IMR-90 (cell line): Measurements from ENCODE around the gene ACOT7. TPM values are rescaled to one million over a fixed set of nuclear protein-coding genes. Genes with fewer than 3 reads are reported as not detected.

Source experiments
- ATAC-seq: fragments of 200-7000 bp; cut with Tn5 transposase; 2 replicates; pipeline ENCODE4 v1.9.1; 2020; ENCODE audit warnings: low read depth, mild to moderate bottlenecking, moderate library complexity
- BruUV-seq: library from RNA; stranded (reverse); fragments of 400-500 nt; replicated peaks from 2 replicates; lab custom pipeline; 2021; lab: Mats Ljungman, UMichigan
- CTCF ChIA-PET: fragments of 300-600 bp; formaldehyde crosslinking; extraction: SDS; loops from one replicate; lab custom pipeline; 2021; ENCODE audit warnings: antibody characterized with exemption; lab: Yijun Ruan, JAX
- POLR2A ChIA-PET: fragments of 300-600 bp; sonication (Branson Sonifier 250); formaldehyde crosslinking; loops from one replicate; lab custom pipeline; 2022; ENCODE audit warnings: antibody characterized with exemption; ENCODE audit not compliant: unreplicated experiment; lab: Charles Lee
- DNase-seq: peaks from one replicate; pipeline ENCODE4 v3.0.0; 2013
- H2AFZ ChIP-seq: replicated peaks from 2 replicates; pipeline ENCODE3; 2013; ENCODE audit warnings: low read length, mild to moderate bottlenecking; ENCODE audit not compliant: poor library complexity
- H2AK5ac ChIP-seq: 2 replicates; pipeline ENCODE4 v1.6.1; 2013; ENCODE audit warnings: low read depth, low read length, inconsistent platforms
- H2AK9ac ChIP-seq: replicated peaks from 2 replicates; pipeline ENCODE3; 2013; ENCODE audit warnings: mild to moderate bottlenecking, low read depth, low read length, moderate library complexity; ENCODE audit not compliant: poor library complexity
- H2BK120ac ChIP-seq: 2 replicates; pipeline ENCODE4 v1.6.1; 2013; ENCODE audit warnings: low read depth, low read length, inconsistent platforms
- H2BK15ac ChIP-seq: 3 replicates; pipeline ENCODE4 v1.6.1; 2013; ENCODE audit warnings: low read depth, low read length, inconsistent platforms
- H2BK20ac ChIP-seq: 2 replicates; pipeline ENCODE4 v1.6.1; 2013; ENCODE audit warnings: low read depth, mild to moderate bottlenecking, inconsistent platforms, low read length, moderate library complexity
- H2BK5ac ChIP-seq: 2 replicates; pipeline ENCODE4 v1.6.1; 2013; ENCODE audit warnings: mild to moderate bottlenecking, low read depth, low read length, inconsistent platforms; ENCODE audit not compliant: poor library complexity, severe bottlenecking
- H3K14ac ChIP-seq: replicated peaks from 2 replicates; pipeline ENCODE4 v1.6.1; 2013; ENCODE audit warnings: low read depth, low read length, inconsistent platforms
- H3K18ac ChIP-seq: 2 replicates; pipeline ENCODE4 v1.6.1; 2013; ENCODE audit warnings: low read depth, low read length, control low read depth
- H3K23ac ChIP-seq: 2 replicates; pipeline ENCODE4 v1.6.1; 2013; ENCODE audit warnings: low read depth, low read length, inconsistent platforms
- H3K27ac ChIP-seq: 2 replicates; pipeline ENCODE4 v1.5.1; 2013; ENCODE audit warnings: mild to moderate bottlenecking, control low read depth, low read length; ENCODE audit not compliant: insufficient read depth
- H3K27me3 ChIP-seq: 2 replicates; pipeline ENCODE4 v1.6.1; 2013; ENCODE audit warnings: low read length; ENCODE audit not compliant: control insufficient read depth, insufficient read depth
- H3K36me3 ChIP-seq: 2 replicates; pipeline ENCODE4 v1.6.1; 2013; ENCODE audit warnings: low read length, mixed read lengths; ENCODE audit not compliant: control insufficient read depth, insufficient read depth
- H3K4ac ChIP-seq: 2 replicates; pipeline ENCODE4 v1.6.1; 2013; ENCODE audit warnings: low read depth, low read length, inconsistent platforms
- H3K4me1 ChIP-seq: 2 replicates; pipeline ENCODE4 v1.6.1; 2013; ENCODE audit warnings: low read length, mixed read lengths; ENCODE audit not compliant: control insufficient read depth, insufficient read depth
- H3K4me2 ChIP-seq: 2 replicates; pipeline ENCODE4 v1.6.1; 2013; ENCODE audit warnings: low read depth, mild to moderate bottlenecking, control low read depth, low read length, moderate library complexity
- H3K4me3 ChIP-seq: 2 replicates; pipeline ENCODE4 v1.5.1; 2013; ENCODE audit warnings: low read depth, mild to moderate bottlenecking, control low read depth, low read length, moderate library complexity; ENCODE audit not compliant: insufficient read depth
- H3K56ac ChIP-seq: 2 replicates; pipeline ENCODE4 v1.6.1; 2013; ENCODE audit warnings: low read length, inconsistent platforms; ENCODE audit not compliant: insufficient read depth; ENCODE audit errors: extremely low read depth
- H3K79me1 ChIP-seq, 2 experiments: 2 replicates each; pipeline ENCODE4 v1.6.1; 2013; ENCODE audit warnings: low read length in 2 of 2, inconsistent platforms in 1 of 2, low read depth in 1 of 2
- H3K9ac ChIP-seq: 2 replicates; pipeline ENCODE4 v1.6.1; 2013; ENCODE audit warnings: low read depth, low read length, control low read depth
- H3K9me1 ChIP-seq: 2 replicates; pipeline ENCODE4 v1.6.1; 2013; ENCODE audit warnings: low read length, inconsistent platforms; ENCODE audit not compliant: insufficient read depth
- H3K9me3 ChIP-seq: 2 replicates; pipeline ENCODE4 v1.6.1; 2013; ENCODE audit warnings: low read length; ENCODE audit not compliant: control insufficient read depth, insufficient read depth
- H4K20me1 ChIP-seq: 2 replicates; pipeline ENCODE4 v1.6.1; 2013; ENCODE audit warnings: low read length, inconsistent platforms; ENCODE audit not compliant: insufficient read depth
- H4K5ac ChIP-seq: 2 replicates; pipeline ENCODE4 v1.6.1; 2013; ENCODE audit warnings: mild to moderate bottlenecking, low read depth, low read length, control low read depth
- H4K8ac ChIP-seq, 2 experiments: 2 replicates each; pipeline ENCODE4 v1.6.1; 2013; ENCODE audit warnings: low read depth in 2 of 2, low read length in 2 of 2, control low read depth in 1 of 2, inconsistent platforms in 1 of 2
- H4K91ac ChIP-seq: 2 replicates; pipeline ENCODE4 v1.6.1; 2013; ENCODE audit warnings: low read depth, low read length, inconsistent platforms; ENCODE audit not compliant: insufficient read depth
- BHLHE40 ChIP-seq: fragments of 150-350 bp; IDR thresholded peaks from 2 replicates; pipeline ENCODE4 v1.6.1; 2016; ENCODE audit warnings: mild to moderate bottlenecking, low read depth, low read length
- CEBPB ChIP-seq: IDR thresholded peaks from 2 replicates; pipeline ENCODE4 v1.6.1; 2012; ENCODE audit warnings: low read depth, low read length, improper control_type of control experiment
- CHD1 ChIP-seq: IDR thresholded peaks from 2 replicates; pipeline ENCODE4 v1.6.1; 2012; ENCODE audit warnings: low read depth, low read length, improper control_type of control experiment
- FOS ChIP-seq: fragments of 150-350 bp; IDR thresholded peaks from 2 replicates; pipeline ENCODE4 v1.6.1; 2016; ENCODE audit warnings: low read depth, low read length
- MAFK ChIP-seq: IDR thresholded peaks from 2 replicates; pipeline ENCODE4 v1.6.1; 2012; ENCODE audit warnings: low read depth, low read length, improper control_type of control experiment
- MAZ ChIP-seq: IDR thresholded peaks from 2 replicates; pipeline ENCODE4 v1.6.1; 2012; ENCODE audit warnings: low read depth, mild to moderate bottlenecking, low read length, improper control_type of control experiment, moderate library complexity, borderline replicate concordance
- MXI1 ChIP-seq: IDR thresholded peaks from 2 replicates; pipeline ENCODE4 v1.6.1; 2012; ENCODE audit warnings: low read depth, mild to moderate bottlenecking, low read length, moderate library complexity, borderline replicate concordance
- NFE2L2 ChIP-seq: fragments of 150-350 bp; IDR thresholded peaks from 2 replicates; pipeline ENCODE4 v1.6.1; 2016; ENCODE audit warnings: low read depth, mild to moderate bottlenecking, low read length
- POLR2A ChIP-seq: IDR thresholded peaks from 2 replicates; pipeline ENCODE4 v1.6.1; 2012; ENCODE audit warnings: mild to moderate bottlenecking, low read depth, low read length
- RAD21 ChIP-seq: IDR thresholded peaks from 2 replicates; pipeline ENCODE4 v1.6.1; 2012; ENCODE audit warnings: low read length, improper control_type of control experiment
- RCOR1 ChIP-seq: IDR thresholded peaks from 2 replicates; pipeline ENCODE4 v1.6.1; 2012; ENCODE audit warnings: mild to moderate bottlenecking, low read length, improper control_type of control experiment; ENCODE audit not compliant: insufficient replicate concordance
- RFX5 ChIP-seq: IDR thresholded peaks from 2 replicates; pipeline ENCODE4 v1.8.0; 2012; ENCODE audit warnings: low read depth, mild to moderate bottlenecking, low read length, moderate library complexity
- SMC3 ChIP-seq: fragments of 150-350 bp; IDR thresholded peaks from 2 replicates; pipeline ENCODE4 v1.6.1; 2016; ENCODE audit warnings: low read depth, mild to moderate bottlenecking, antibody characterized with exemption, low read length, moderate library complexity
- WGBS, 2 experiments: methylation state at CpG; one replicate each; pipeline versions ENCODE4 v1.1.5 to v1.1.7; 2013; ENCODE audit warnings: missing lambda C conversion rate in 2 of 2; ENCODE audit not compliant: insufficient read length in 1 of 2; ENCODE audit errors: extremely low coverage in 2 of 2; 5-methylcytosine and 5-hydroxymethylcytosine counted together
- dilution Hi-C: fragments of 300-500 bp; cut with HindIII; formaldehyde crosslinking; loops from one replicate; pipeline ENCODE4 v1.14.3; 2018; ENCODE audit warnings: low sequenced_read_pairs; ENCODE audit not compliant: unreplicated experiment
- in situ Hi-C: fragments of 300-500 bp; cut with MboI; formaldehyde crosslinking; loops from 3 replicates; pipeline ENCODE4 v1.14.3; 2019; ENCODE audit warnings: low sequenced_read_pairs, inconsistent platforms, mixed read lengths
- intact Hi-C: fragments of 100-400 bp; cut with micrococcal nuclease; formaldehyde crosslinking; loops from 2 replicates; pipeline ENCODE4 v1.10.0; 2022
- polyA plus RNA-seq, 3 experiments: library from polyadenylated mRNA; depleted of rRNA; stranded (reverse); fragments of >200 nt; gene quantifications; 2 replicates each; pipeline ENCODE4 v1.2.3, GENCODE V29; 2012; ENCODE audit warnings: low replicate concordance in 1 of 3
- total RNA-seq: library from RNA; depleted of rRNA; stranded (reverse); fragments of >200 nt; gene quantifications from 2 replicates; pipeline ENCODE4 v1.2.3, GENCODE V29; 2012
- TF ChIP-seq, protein P1 (sequence below): conservative IDR thresholded peaks from 2 replicates; pipeline ENCODE4 v1.5.1; 2012; ENCODE audit warnings: mild to moderate bottlenecking, low read depth, low read length, improper control_type of control experiment
- TF ChIP-seq, protein P2 (sequence below): fragments of 150-350 bp; IDR thresholded peaks from 2 replicates; pipeline ENCODE4 v1.6.1; 2016; ENCODE audit warnings: low read depth, mild to moderate bottlenecking, low read length, moderate library complexity, borderline replicate concordance

The ACOT7 gene
- total and polyA plus RNA-seq, 2 of the 4 experiments (the other 2 are of a cell fraction) = 51.6 to 242 TPM

GRCh38 chr1:6370006-6370405 is 23.6 kb downstream of the ACOT7 start:
- H3K9me3 ChIP-seq = no peaks in the 10 kb centered on the region; the same call in 1 of the 2 replicates
- H4K20me1 ChIP-seq = no peaks in the 10 kb centered on the region; the same call in 1 of the 2 replicates
- no peak overlapping the region for H2BK15ac ChIP-seq
- H4K91ac ChIP-seq = no peak overlapping the region
- no peak overlapping the region for H3K4me2 ChIP-seq
- H2BK5ac ChIP-seq = no peak overlapping the region
- no peaks in the 10 kb centered on the region for H3K36me3 ChIP-seq
- CTCF ChIA-PET = interaction anchor here (0.6 kb wide), 1 partner anchor 362 kb away, joined by 5 read pairs; no protein-coding TSS in a partner anchor
- no peak overlapping the region for H3K14ac ChIP-seq
- no peak overlapping the region for H4K5ac ChIP-seq
- ATAC-seq = no peak
- no peak overlapping the region for H2AK9ac ChIP-seq
- no peak overlapping the region for H3K56ac ChIP-seq
- TF ChIP-seq POLR2A (no peak), CEBPB (no peak), MXI1 (no peak), CHD1 (no peak), RCOR1 (no peak), MAZ (no peak), RFX5 (no peak), FOS (no peak), NFE2L2 (no peak), BHLHE40 (no peak), MAFK (no peak), SMC3 (no peak), RAD21 (no peak)
- TF ChIP-seq, protein P1, sequence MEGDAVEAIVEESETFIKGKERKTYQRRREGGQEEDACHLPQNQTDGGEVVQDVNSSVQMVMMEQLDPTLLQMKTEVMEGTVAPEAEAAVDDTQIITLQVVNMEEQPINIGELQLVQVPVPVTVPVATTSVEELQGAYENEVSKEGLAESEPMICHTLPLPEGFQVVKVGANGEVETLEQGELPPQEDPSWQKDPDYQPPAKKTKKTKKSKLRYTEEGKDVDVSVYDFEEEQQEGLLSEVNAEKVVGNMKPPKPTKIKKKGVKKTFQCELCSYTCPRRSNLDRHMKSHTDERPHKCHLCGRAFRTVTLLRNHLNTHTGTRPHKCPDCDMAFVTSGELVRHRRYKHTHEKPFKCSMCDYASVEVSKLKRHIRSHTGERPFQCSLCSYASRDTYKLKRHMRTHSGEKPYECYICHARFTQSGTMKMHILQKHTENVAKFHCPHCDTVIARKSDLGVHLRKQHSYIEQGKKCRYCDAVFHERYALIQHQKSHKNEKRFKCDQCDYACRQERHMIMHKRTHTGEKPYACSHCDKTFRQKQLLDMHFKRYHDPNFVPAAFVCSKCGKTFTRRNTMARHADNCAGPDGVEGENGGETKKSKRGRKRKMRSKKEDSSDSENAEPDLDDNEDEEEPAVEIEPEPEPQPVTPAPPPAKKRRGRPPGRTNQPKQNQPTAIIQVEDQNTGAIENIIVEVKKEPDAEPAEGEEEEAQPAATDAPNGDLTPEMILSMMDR = no peak
- TF ChIP-seq, protein P2, sequence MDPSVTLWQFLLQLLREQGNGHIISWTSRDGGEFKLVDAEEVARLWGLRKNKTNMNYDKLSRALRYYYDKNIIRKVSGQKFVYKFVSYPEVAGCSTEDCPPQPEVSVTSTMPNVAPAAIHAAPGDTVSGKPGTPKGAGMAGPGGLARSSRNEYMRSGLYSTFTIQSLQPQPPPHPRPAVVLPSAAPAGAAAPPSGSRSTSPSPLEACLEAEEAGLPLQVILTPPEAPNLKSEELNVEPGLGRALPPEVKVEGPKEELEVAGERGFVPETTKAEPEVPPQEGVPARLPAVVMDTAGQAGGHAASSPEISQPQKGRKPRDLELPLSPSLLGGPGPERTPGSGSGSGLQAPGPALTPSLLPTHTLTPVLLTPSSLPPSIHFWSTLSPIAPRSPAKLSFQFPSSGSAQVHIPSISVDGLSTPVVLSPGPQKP = no peak
- H2AFZ ChIP-seq = no peak overlapping the region
- H3K27ac ChIP-seq = no peak overlapping the region
- no peak overlapping the region for H3K9ac ChIP-seq
- in situ Hi-C loops = no loop called here
- no peak for DNase-seq
- no peaks in the 10 kb centered on the region for H3K27me3 ChIP-seq
- H2BK20ac ChIP-seq = no peak overlapping the region
- H3K4me3 ChIP-seq = no peak overlapping the region
- no peaks in the 10 kb centered on the region for H3K4me1 ChIP-seq
- dilution Hi-C loops = no loop called here
- H3K9me1 ChIP-seq = peaks cover 2% of the 10 kb centered on the region; the same call in 1 of the 2 replicates
- H4K8ac ChIP-seq = no peak overlapping the region
- intact Hi-C loops = no loop called here
- POLR2A ChIA-PET = no interaction called here
- no peak overlapping the region for H3K23ac ChIP-seq
- no TSS peak for BruUV-seq
- H2AK5ac ChIP-seq = no peak overlapping the region
- no peak overlapping the region for H3K4ac ChIP-seq
- no CpG with 5 or more reads among the region's 4 CpGs for WGBS, 2 experiments
- no peak overlapping the region for H3K18ac ChIP-seq
- H2BK120ac ChIP-seq = no peak overlapping the region
- H3K79me1 ChIP-seq = peaks cover 18 to 39% of the 10 kb centered on the region in 2 experiments
